Glomerular visceral epithelial cell (primary cell): ENCODE results near the gene PHACTR4.
A peak's percentile ranks its signal among the peaks of the same experiment; 100 is the strongest.
"Not testable (repeated sequence)": the region's sequence is repeated elsewhere in the genome, so short reads cannot be mapped to it uniquely, and the experiment has no call there.

Source experiments
- DNase-seq: peaks from one replicate; pipeline ENCODE4 v3.0.0-alpha.2; 2016; ENCODE audit errors: extremely low spot score

PHACTR4 gene

GRCh38 chr1:28521502-28522164 lies 152.1 kb downstream of the PHACTR4 start:
- no peak for DNase-seq

- DNase-seq = not testable (repeated sequence)
Measured at GRCh38 chr1:28522537-28522936, 153.0 kb downstream of the PHACTR4 start.

GRCh38 chr1:28525002-28525642 lies 155.6 kb downstream of the PHACTR4 start:
- DNase-seq = not testable (repeated sequence)

- DNase-seq = peak; percentile 92
Measured at GRCh38 chr1:28526886-28527285, 157.3 kb downstream of the PHACTR4 start.

GRCh38 chr1:28530456-28530855 lies 160.9 kb downstream of the PHACTR4 start:
- DNase-seq = no peak

GRCh38 chr1:28534671-28535070 lies 165.1 kb downstream of the PHACTR4 start:
- no peak for DNase-seq

GRCh38 chr1:28535180-28535579 lies 165.6 kb downstream of the PHACTR4 start:
- no peak for DNase-seq

GRCh38 chr1:28537457-28538199 lies 168.1 kb downstream of the PHACTR4 start:
- DNase-seq = no peak

GRCh38 chr1:28538286-28538685 lies 168.7 kb downstream of the PHACTR4 start:
- no peak for DNase-seq

GRCh38 chr1:28540651-28541050 lies 171.1 kb downstream of the PHACTR4 start:
- no peak for DNase-seq

- not testable (repeated sequence) for DNase-seq
Measured at GRCh38 chr1:28541414-28542015, 172.0 kb downstream of the PHACTR4 start.

GRCh38 chr1:28545246-28545628 lies 175.7 kb downstream of the PHACTR4 start:
- no peak for DNase-seq

- no peak for DNase-seq
Measured at GRCh38 chr1:28548318-28548717, 178.8 kb downstream of the PHACTR4 start.
